Choroid plexus epithelial cell (primary cell): ENCODE results near the gene AURKA.
A peak's percentile ranks its signal among the peaks of the same experiment; 100 is the strongest.
"Not testable (repeated sequence)": the region's sequence is repeated elsewhere in the genome, so short reads cannot be mapped to it uniquely, and the experiment has no call there.

Experiments used
- DNase-seq: peaks from one replicate; pipeline ENCODE4 v3.0.0-alpha.2; 2010; ENCODE audit warnings: low read depth
- H3K4me3 ChIP-seq: 2 replicates; pipeline ENCODE4 v1.5.1; 2011; ENCODE audit warnings: low read depth, mild to moderate bottlenecking, control low read depth, low read length, moderate library complexity
- CTCF ChIP-seq: conservative IDR thresholded peaks from 2 replicates; pipeline ENCODE4 v1.5.1; 2011; ENCODE audit warnings: low read depth, mild to moderate bottlenecking, control low read depth, inconsistent platforms, low read length, moderate library complexity

The AURKA gene

GRCh38 chr20:56409521-56409920 lies 17.5 kb upstream of the AURKA start:
- DNase-seq = peak; percentile 98
- TF ChIP-seq CTCF = no peak
- no peak overlapping the region for H3K4me3 ChIP-seq

- TF ChIP-seq CTCF = no peak
- DNase-seq = no peak
- H3K4me3 ChIP-seq = no peak overlapping the region
Observed at GRCh38 chr20:56406910-56407309, 14.9 kb upstream of the AURKA start.

GRCh38 chr20:56405356-56405755 lies 13.3 kb upstream of the AURKA start:
- not testable (repeated sequence) for DNase-seq, H3K4me3 ChIP-seq

GRCh38 chr20:56403465-56403864 lies 11.4 kb upstream of the AURKA start:
- no peak for DNase-seq
- H3K4me3 ChIP-seq = no peak overlapping the region
- no peak for TF ChIP-seq CTCF

GRCh38 chr20:56400001-56400640 lies 8.1 kb upstream of the AURKA start:
- peak; percentile 83 for TF ChIP-seq CTCF
- peak; percentile 93 for DNase-seq
- H3K4me3 ChIP-seq = no peak overlapping the region

- TF ChIP-seq CTCF = no peak
- no peak overlapping the region for H3K4me3 ChIP-seq
- no peak for DNase-seq
Observed at GRCh38 chr20:56395166-56395565, 3.2 kb upstream of the AURKA start.

GRCh38 chr20:56393653-56394052 lies 1.6 kb upstream of the AURKA start:
- no peak for TF ChIP-seq CTCF
- DNase-seq = no peak
- peak overlapping the region; percentile 76 for H3K4me3 ChIP-seq
